Tibial nerve (tissue), 4 donors: ENCODE data around the gene ZFP1. TPM values are rescaled to one million over a fixed set of nuclear protein-coding genes. Genes with fewer than 3 reads are reported as not detected.
A peak's percentile ranks its signal among the peaks of the same experiment; 100 is the strongest.

Source experiments
- DNase-seq, 2 donors: peaks; one replicate each; pipeline ENCODE4 v3.0.0-alpha.2; 2019; ENCODE audit warnings: low spot score in 2 of 2
- H3K27ac ChIP-seq, 4 donors: fragments of 200-600 bp; sonication (generic) in 3 of 4; one replicate each; pipeline ENCODE4 v1.5.1; 2017 to 2019; ENCODE audit warnings: mild to moderate bottlenecking in 1 of 4
- H3K27me3 ChIP-seq, 2 donors: fragments of 200-600 bp; sonication (generic) in 1 of 2; one replicate each; pipeline versions ENCODE4 v1.5.1 to v1.6.0; 2017 to 2019
- H3K36me3 ChIP-seq, 3 donors: fragments of 200-600 bp; sonication (generic); one replicate each; pipeline ENCODE4 v1.5.1; 2018 to 2019
- H3K4me1 ChIP-seq, 4 donors: fragments of 200-600 bp; sonication (generic) in 3 of 4; one replicate each; pipeline ENCODE4 v1.5.1; 2017 to 2019
- H3K4me3 ChIP-seq, 4 donors: fragments of 200-600 bp; sonication (generic) in 3 of 4; one replicate each; pipeline ENCODE4 v1.5.1; 2017 to 2019; ENCODE audit warnings: mild to moderate bottlenecking in 1 of 4, moderate library complexity in 1 of 4
- H3K9me3 ChIP-seq, 4 donors: fragments of 200-600 bp; sonication (generic) in 3 of 4; one replicate each; pipeline ENCODE4 v1.5.1; 2017 to 2019
- EP300 ChIP-seq, 2 donors: sonication (generic); formaldehyde crosslinking; IDR thresholded peaks; one replicate each; pipeline ENCODE4 v1.6.1; 2017; ENCODE audit warnings: antibody characterized with exemption in 2 of 2, mild to moderate bottlenecking in 1 of 2
- POLR2A ChIP-seq, 2 donors: fragments of 450-650 bp; IDR thresholded peaks; one replicate each; pipeline ENCODE4 v1.6.1; 2017; ENCODE audit warnings: antibody characterized with exemption in 2 of 2, mild to moderate bottlenecking in 2 of 2, moderate library complexity in 2 of 2
- WGBS, 2 donors: methylation state at CpG; one replicate each; pipeline ENCODE4 v1.1.5; 2018; 5-methylcytosine and 5-hydroxymethylcytosine counted together
- total RNA-seq, 4 donors: library from RNA; depleted of rRNA; stranded (reverse); fragments of >200 nt; gene quantifications; one replicate each; pipeline ENCODE4 v1.1.0, GENCODE V29; 2016
- TF ChIP-seq, protein P1 (sequence below), 5 experiments: fragments of 200-600 bp in 3 of 5; fragments of 450-650 bp in 2 of 5; sonication (generic) in 3 of 5; IDR thresholded peaks; one replicate each; pipeline ENCODE4 v1.5.1; 2016 to 2019; ENCODE audit warnings: antibody characterized with exemption in 5 of 5, mild to moderate bottlenecking in 3 of 5, moderate library complexity in 2 of 5

ZFP1 gene
- total RNA-seq, 4 donors from 2014 or later: 6.3 to 12.6 (median 9.5) TPM

- peak overlapping the region in 3 of 4 donors; percentile 52 to 91 (median 89) for H3K27ac ChIP-seq
- TF ChIP-seq POLR2A (IDR thresholded peaks at IDR 0.05): no peak
- TF ChIP-seq, protein P1, sequence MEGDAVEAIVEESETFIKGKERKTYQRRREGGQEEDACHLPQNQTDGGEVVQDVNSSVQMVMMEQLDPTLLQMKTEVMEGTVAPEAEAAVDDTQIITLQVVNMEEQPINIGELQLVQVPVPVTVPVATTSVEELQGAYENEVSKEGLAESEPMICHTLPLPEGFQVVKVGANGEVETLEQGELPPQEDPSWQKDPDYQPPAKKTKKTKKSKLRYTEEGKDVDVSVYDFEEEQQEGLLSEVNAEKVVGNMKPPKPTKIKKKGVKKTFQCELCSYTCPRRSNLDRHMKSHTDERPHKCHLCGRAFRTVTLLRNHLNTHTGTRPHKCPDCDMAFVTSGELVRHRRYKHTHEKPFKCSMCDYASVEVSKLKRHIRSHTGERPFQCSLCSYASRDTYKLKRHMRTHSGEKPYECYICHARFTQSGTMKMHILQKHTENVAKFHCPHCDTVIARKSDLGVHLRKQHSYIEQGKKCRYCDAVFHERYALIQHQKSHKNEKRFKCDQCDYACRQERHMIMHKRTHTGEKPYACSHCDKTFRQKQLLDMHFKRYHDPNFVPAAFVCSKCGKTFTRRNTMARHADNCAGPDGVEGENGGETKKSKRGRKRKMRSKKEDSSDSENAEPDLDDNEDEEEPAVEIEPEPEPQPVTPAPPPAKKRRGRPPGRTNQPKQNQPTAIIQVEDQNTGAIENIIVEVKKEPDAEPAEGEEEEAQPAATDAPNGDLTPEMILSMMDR (IDR thresholded peaks at IDR 0.05): no peak
- TF ChIP-seq EP300 (IDR thresholded peaks at IDR 0.05): no peak
- H3K9me3 ChIP-seq: no peaks in the 10 kb centered on the region
- H3K36me3 ChIP-seq: no peaks in the 10 kb centered on the region
- H3K4me1 ChIP-seq: peaks cover 0 to 62% (median 36%) of the 10 kb centered on the region in 4 donors
- DNase-seq: no peak
- WGBS, 2 donors: 92 to 93% methylated on average over 20 of the region's 20 CpGs
- H3K27me3 ChIP-seq: no peaks in the 10 kb centered on the region
- H3K4me3 ChIP-seq: no peak overlapping the region
Observed at GRCh38 chr16:75106351-75107274, 41.7 kb upstream of the ZFP1 start.

DNA sequence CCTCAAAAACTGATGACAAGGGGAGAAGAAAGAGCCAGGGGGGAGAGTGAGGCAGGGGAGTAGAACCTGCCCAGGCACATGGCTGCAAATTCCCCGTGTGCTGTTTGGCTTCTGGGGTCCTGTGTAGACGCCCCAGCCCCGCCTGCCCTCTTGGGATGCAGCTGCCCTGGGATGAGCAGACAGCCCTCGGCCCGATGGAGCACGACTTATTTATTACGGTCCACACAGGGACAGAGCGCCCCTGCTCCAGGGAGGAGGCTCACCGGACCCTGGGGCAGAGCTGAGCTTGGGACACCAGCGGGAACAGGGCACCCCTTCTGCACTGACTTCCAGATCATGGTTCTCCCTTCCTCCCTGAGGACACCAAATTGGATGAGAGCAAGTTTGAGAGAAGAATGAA lies 40.8 kb upstream of the ZFP1 start:
- 76 to 83% methylated on average over 9 to 10 of the region's 10 CpGs for WGBS, 2 donors
- no peaks in the 10 kb centered on the region for H3K27me3 ChIP-seq
- no peaks in the 10 kb centered on the region for H3K9me3 ChIP-seq
- peak overlapping the region in 2 of 4 donors; percentile 89 to 91 for H3K27ac ChIP-seq
- TF ChIP-seq EP300 (IDR thresholded peaks at IDR 0.05): no peak
- TF ChIP-seq POLR2A (IDR thresholded peaks at IDR 0.05): no peak
- TF ChIP-seq, protein P1 (IDR thresholded peaks at IDR 0.05): no peak
- H3K4me1 ChIP-seq: peaks cover 0 to 70% (median 36%) of the 10 kb centered on the region in 4 donors
- no peak overlapping the region for H3K4me3 ChIP-seq
- H3K36me3 ChIP-seq: no peaks in the 10 kb centered on the region
- no peak for DNase-seq

DNA sequence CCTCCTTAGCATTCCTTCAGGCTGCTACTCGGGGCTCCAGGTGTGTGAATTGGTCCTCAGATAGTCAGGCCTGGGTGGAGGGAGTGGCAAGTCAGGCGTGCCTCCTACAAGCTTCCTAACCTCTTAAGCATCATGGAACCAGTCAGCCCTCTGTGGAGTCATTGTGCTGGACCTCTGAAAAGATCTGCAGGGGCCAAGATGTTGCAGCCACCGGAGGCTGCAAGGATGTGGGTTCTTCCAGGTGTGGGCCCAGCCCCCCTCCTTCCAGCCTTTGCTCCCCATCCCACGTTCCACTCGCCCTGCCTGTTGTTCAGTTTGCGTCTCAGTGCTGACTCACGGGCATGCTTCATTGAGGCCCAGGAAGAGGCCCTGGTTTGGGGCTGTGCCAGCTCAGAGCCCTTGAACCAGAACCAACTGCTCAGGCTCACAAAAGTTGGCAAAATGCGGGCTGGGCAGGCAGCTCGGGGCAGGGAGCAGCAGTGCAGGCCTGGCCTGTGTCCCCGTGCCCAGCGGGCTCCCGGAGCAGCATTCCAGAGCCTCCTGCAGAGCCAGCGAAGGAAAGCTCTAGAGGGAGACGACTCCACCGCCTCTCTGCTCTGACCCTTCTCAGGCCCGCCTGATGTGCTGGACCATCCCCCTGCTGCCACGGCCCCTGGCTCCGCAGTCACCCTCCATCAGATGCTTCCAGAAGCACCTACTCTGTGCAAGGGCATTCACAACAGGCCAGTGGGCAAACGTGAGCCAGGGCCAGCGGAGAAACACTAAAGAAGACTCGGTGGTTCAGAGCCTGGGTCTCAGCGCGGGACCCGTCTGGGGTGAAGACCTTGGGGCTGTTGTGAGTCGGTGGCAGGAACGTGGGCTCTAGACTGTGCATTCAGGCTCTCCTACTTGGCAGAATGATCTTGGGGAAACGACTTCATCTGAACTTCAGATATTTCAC lies 39.3 kb upstream of the ZFP1 start:
- 52 to 56% methylated on average over 24 to 26 of the region's 27 CpGs for WGBS, 2 donors

GRCh38 chr16:75109732-75110243 lies 38.5 kb upstream of the ZFP1 start:
- H3K4me3 ChIP-seq: no peak overlapping the region

More for the DNA sequence above, 39.3 kb upstream of the ZFP1 start:
- Histone ChIP-seq H3K9me3 (no peaks in the 10 kb centered on the region), H3K27me3 (no peaks in the 10 kb centered on the region), H3K4me3 (no peak overlapping the region), H3K36me3 (peaks cover 0 to 15% (median 0%) of the 10 kb centered on the region in 3 donors), H3K27ac (peak overlapping the region; percentile 55 to 91 (median 82)), H3K4me1 (peaks cover 0 to 78% (median 36%) of the 10 kb centered on the region in 4 donors)
- peak; percentile 48 to 61 for DNase-seq
- peak in 1 of 2 donors; percentile 63 for TF ChIP-seq EP300 (IDR thresholded peaks at IDR 0.05)
- TF ChIP-seq POLR2A (IDR thresholded peaks at IDR 0.05): no peak
- TF ChIP-seq, protein P1 (IDR thresholded peaks at IDR 0.05): peak in 1 of 5 experiments; percentile 11

More at GRCh38 chr16:75109732-75110243, 38.5 kb upstream of the ZFP1 start:
- TF ChIP-seq, protein P1 (IDR thresholded peaks at IDR 0.05): no peak
- no peak for TF ChIP-seq EP300 (IDR thresholded peaks at IDR 0.05)
- H3K27me3 ChIP-seq: no peaks in the 10 kb centered on the region
- WGBS, 2 donors: 34 to 60% methylated on average over 2 to 10 of the region's 10 CpGs
- peaks cover 0 to 78% (median 35%) of the 10 kb centered on the region in 4 donors for H3K4me1 ChIP-seq
- peaks cover 0 to 21% (median 0%) of the 10 kb centered on the region in 3 donors for H3K36me3 ChIP-seq
- no peak for DNase-seq
- H3K9me3 ChIP-seq: no peaks in the 10 kb centered on the region
- peak overlapping the region; percentile 55 to 91 (median 82) for H3K27ac ChIP-seq
